GM23248 (cell line): ENCODE measurements around the gene ATP6V0A1.

ENCODE experiments used
- EZH2 ChIP-seq: fragments of 200-600 bp; sonication (generic); IDR thresholded peaks from 2 replicates; pipeline ENCODE4 v1.6.1; 2018; ENCODE audit warnings: antibody characterized with exemption, mild to moderate bottlenecking; ENCODE audit not compliant: insufficient read depth, poor library complexity, severe bottlenecking
- EZH2phosphoT487 ChIP-seq: fragments of 200-600 bp; sonication (generic); IDR thresholded peaks from 2 replicates; pipeline ENCODE4 v1.6.1; 2018; ENCODE audit warnings: antibody characterized with exemption, moderate library complexity, mild to moderate bottlenecking, low read depth; ENCODE audit not compliant: insufficient read depth

GRCh38 chr17:42514279-42514678, 55.6 kb downstream of the ATP6V0A1 start:
- TF ChIP-seq EZH2 (no peak), EZH2phosphoT487 (no peak)
